Immature natural killer cell (primary cell): ENCODE data around the gene AP5B1. TPM values are rescaled to one million over a fixed set of nuclear protein-coding genes. Genes with fewer than 3 reads are reported as not detected.
"Not testable (repeated sequence)": the region's sequence is repeated elsewhere in the genome, so short reads cannot be mapped to it uniquely, and the experiment has no call there.

Experiments
- DNase-seq, 3 donors: peaks; one replicate each; pipeline ENCODE4 v3.0.0; 2022; ENCODE audit warnings: mixed read lengths in 1 of 3
- H3K27ac Mint-ChIP-seq, 6 donors: one replicate each; pipeline ENCODE4 v1.8.0; 2020; ENCODE audit warnings: mixed read lengths in 6 of 6, mild to moderate bottlenecking in 5 of 6, inconsistent platforms in 4 of 6, moderate library complexity in 3 of 6
- H3K27me3 Mint-ChIP-seq, 3 donors: one replicate each; pipeline ENCODE4 v1.8.0; 2020 to 2021; ENCODE audit warnings: low read depth in 3 of 3, mild to moderate bottlenecking in 3 of 3, mixed read lengths in 3 of 3, moderate library complexity in 3 of 3, inconsistent platforms in 1 of 3
- H3K36me3 Mint-ChIP-seq, 3 donors: one replicate each; pipeline ENCODE4 v1.8.0; 2020; ENCODE audit warnings: mixed read lengths in 3 of 3, inconsistent platforms in 2 of 3, mild to moderate bottlenecking in 2 of 3
- H3K4me1 Mint-ChIP-seq, 2 donors: one replicate each; pipeline ENCODE4 v1.8.0; 2020; ENCODE audit warnings: inconsistent platforms in 2 of 2, mild to moderate bottlenecking in 2 of 2, mixed read lengths in 2 of 2, moderate library complexity in 1 of 2
- H3K4me3 Mint-ChIP-seq, 5 donors: one replicate each; pipeline ENCODE4 v1.8.0; 2020; ENCODE audit warnings: mild to moderate bottlenecking in 5 of 5, mixed read lengths in 5 of 5, inconsistent platforms in 3 of 5, moderate library complexity in 3 of 5
- H3K9me3 Mint-ChIP-seq, 6 donors: one replicate each; pipeline ENCODE4 v1.8.0; 2020; ENCODE audit warnings: mild to moderate bottlenecking in 6 of 6, mixed read lengths in 6 of 6, inconsistent platforms in 4 of 6, moderate library complexity in 3 of 6
- polyA plus RNA-seq, 3 donors: library from polyadenylated mRNA; unstranded; fragments of 300-500 nt; fragmentation: Illumina TruSeq; gene quantifications; one replicate each; pipeline ENCODE4 v1.2.3, GENCODE V29; 2021

The AP5B1 gene
- polyA plus RNA-seq, 3 donors from 2014 or later: 7.6 to 20.8 (median 8.2) TPM

- not testable (repeated sequence) for H3K36me3 Mint-ChIP-seq, DNase-seq, H3K4me3 Mint-ChIP-seq, H3K4me1 Mint-ChIP-seq, H3K27me3 Mint-ChIP-seq, H3K27ac Mint-ChIP-seq, H3K9me3 Mint-ChIP-seq
These were observed 18.6 kb downstream of the AP5B1 start for GRCh38 chr11:65762169-65762568.

GRCh38 chr11:65745049-65745448, 35.7 kb downstream of the AP5B1 start:
- Mint-ChIP-seq H3K27me3 (peaks cover 1 to 4% (median 1%) of the 10 kb centered on the region in 3 donors), H3K4me3 (no peak overlapping the region)

DNA sequence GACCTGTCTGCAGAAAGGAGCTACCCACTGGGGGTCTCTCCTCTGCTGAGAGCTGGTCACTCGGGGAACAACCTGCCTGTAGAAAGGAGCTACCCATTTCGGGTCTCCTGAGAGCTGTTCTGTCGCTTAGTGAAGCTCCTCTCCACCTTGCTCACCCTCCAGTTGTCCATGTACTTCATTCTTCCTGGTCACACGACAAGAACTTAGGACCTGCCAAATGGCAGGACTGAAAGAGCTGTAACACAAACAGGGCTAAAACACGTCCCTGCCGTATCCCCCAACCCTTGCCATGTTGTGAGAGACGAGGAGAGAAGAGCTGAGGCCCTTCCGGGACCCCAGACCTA, 36.1 kb downstream of the AP5B1 start:
- Mint-ChIP-seq H3K4me1 (no peaks in the 10 kb centered on the region), H3K9me3 (no peaks in the 10 kb centered on the region), H3K27me3 (peaks cover 1 to 4% (median 1%) of the 10 kb centered on the region in 3 donors), H3K4me3 (no peak overlapping the region), H3K27ac (no peak overlapping the region), H3K36me3 (peaks cover 0 to 3% (median 0%) of the 10 kb centered on the region in 3 donors)
- DNase-seq: no peak

More at GRCh38 chr11:65745049-65745448, 35.7 kb downstream of the AP5B1 start:
- no peak overlapping the region for H3K27ac Mint-ChIP-seq
- H3K36me3 Mint-ChIP-seq: peaks cover 0 to 3% (median 0%) of the 10 kb centered on the region in 3 donors
- no peaks in the 10 kb centered on the region for H3K4me1 Mint-ChIP-seq
- no peaks in the 10 kb centered on the region for H3K9me3 Mint-ChIP-seq
- DNase-seq: no peak

GRCh38 chr11:65744026-65744698, 36.6 kb downstream of the AP5B1 start:
- Mint-ChIP-seq H3K36me3 (peaks cover 0 to 3% (median 0%) of the 10 kb centered on the region in 3 donors), H3K27me3 (peaks cover 0 to 2% (median 1%) of the 10 kb centered on the region in 3 donors), H3K9me3 (no peaks in the 10 kb centered on the region), H3K27ac (no peak overlapping the region), H3K4me3 (no peak overlapping the region), H3K4me1 (no peaks in the 10 kb centered on the region)
- DNase-seq: no peak

DNA sequence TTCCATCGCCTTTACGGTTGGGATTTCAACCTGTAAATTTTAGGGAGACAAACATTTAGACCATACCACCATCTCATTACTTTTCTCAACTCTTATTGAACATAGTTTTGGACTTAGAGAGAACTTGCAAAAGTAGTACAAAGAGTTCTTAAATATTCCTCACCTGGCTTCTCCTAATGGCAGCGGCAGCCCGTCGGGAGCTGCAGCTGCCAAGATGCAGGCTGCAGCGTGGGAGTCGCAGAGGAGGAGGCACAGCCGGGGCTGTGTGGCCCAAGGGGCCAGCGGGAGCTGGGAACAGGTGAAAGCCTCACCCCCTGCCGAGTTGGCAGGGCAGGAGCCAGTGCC, 37.1 kb downstream of the AP5B1 start:
- no peak for DNase-seq
- Mint-ChIP-seq H3K27me3 (peaks cover 0 to 5% (median 2%) of the 10 kb centered on the region in 3 donors), H3K4me1 (no peaks in the 10 kb centered on the region), H3K27ac (no peak overlapping the region), H3K4me3 (no peak overlapping the region), H3K9me3 (no peaks in the 10 kb centered on the region), H3K36me3 (peaks cover 0 to 3% (median 0%) of the 10 kb centered on the region in 3 donors)

DNA sequence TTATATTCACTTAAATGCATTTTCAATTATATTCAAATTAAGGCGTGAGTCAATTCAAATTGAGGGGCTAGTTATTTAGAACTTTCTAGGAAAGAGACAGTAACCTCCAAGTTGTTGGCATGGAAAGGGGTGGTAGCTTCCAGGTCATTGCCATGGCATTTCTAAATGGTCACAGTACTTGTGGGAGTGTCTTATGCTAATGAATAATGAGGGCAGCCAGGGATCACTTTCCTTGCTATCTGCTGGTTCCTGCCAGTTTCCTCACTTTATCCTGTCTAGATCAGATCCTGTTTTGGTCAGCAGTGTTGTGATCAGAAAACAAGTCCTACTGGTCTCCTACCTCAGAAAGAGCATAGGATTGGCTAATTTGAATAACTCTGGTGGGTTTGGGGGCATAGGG, 38.4 kb downstream of the AP5B1 start:
- peaks cover 0 to 8% (median 2%) of the 10 kb centered on the region in 3 donors for H3K27me3 Mint-ChIP-seq
- H3K9me3 Mint-ChIP-seq: no peaks in the 10 kb centered on the region
- no peak overlapping the region for H3K27ac Mint-ChIP-seq
- peaks cover 0 to 3% (median 0%) of the 10 kb centered on the region in 3 donors for H3K36me3 Mint-ChIP-seq
- no peak for DNase-seq
- no peaks in the 10 kb centered on the region for H3K4me1 Mint-ChIP-seq
- H3K4me3 Mint-ChIP-seq: no peak overlapping the region

DNA sequence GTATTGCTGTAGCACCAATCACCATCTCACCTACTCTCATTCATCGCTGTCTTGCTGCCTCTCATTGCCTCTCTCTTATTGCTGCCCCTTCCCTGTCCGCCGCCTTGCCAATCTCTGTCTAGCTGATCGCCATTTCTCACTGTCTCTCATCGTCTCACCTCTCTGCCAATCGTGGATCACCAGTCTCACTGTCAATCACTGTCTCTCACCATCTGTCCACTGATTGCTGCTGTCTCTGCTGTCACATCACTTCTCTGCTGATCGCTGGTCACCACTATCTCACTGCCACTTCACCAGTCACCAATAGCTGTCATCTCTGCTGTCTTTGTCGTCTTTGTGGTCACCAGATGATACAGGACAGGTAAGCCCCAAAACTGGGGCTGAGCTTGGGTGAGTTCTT, 39.6 kb downstream of the AP5B1 start:
- Mint-ChIP-seq H3K4me1 (no peaks in the 10 kb centered on the region), H3K27ac (no peak overlapping the region), H3K36me3 (peaks cover 0 to 3% (median 0%) of the 10 kb centered on the region in 3 donors), H3K27me3 (peaks cover 0 to 8% (median 7%) of the 10 kb centered on the region in 3 donors), H3K9me3 (no peaks in the 10 kb centered on the region), H3K4me3 (no peak overlapping the region)
- DNase-seq: no peak

GRCh38 chr11:65739022-65739421, 41.8 kb downstream of the AP5B1 start:
- no peak overlapping the region for H3K27ac Mint-ChIP-seq
- H3K9me3 Mint-ChIP-seq: no peaks in the 10 kb centered on the region
- H3K4me1 Mint-ChIP-seq: no peaks in the 10 kb centered on the region
- H3K27me3 Mint-ChIP-seq: peaks cover 0 to 16% (median 6%) of the 10 kb centered on the region in 3 donors
- DNase-seq: no peak
- peaks cover 0 to 3% (median 0%) of the 10 kb centered on the region in 3 donors for H3K36me3 Mint-ChIP-seq
- no peak overlapping the region for H3K4me3 Mint-ChIP-seq

- DNase-seq: no peak
- H3K27me3 Mint-ChIP-seq: peaks cover 1 to 23% (median 10%) of the 10 kb centered on the region in 3 donors
- no peaks in the 10 kb centered on the region for H3K4me1 Mint-ChIP-seq
- no peaks in the 10 kb centered on the region for H3K9me3 Mint-ChIP-seq
- H3K4me3 Mint-ChIP-seq: no peak overlapping the region
- H3K27ac Mint-ChIP-seq: no peak overlapping the region
- peaks cover 0 to 3% (median 0%) of the 10 kb centered on the region in 3 donors for H3K36me3 Mint-ChIP-seq
These were observed 44.0 kb downstream of the AP5B1 start for GRCh38 chr11:65736810-65737209.

- H3K4me1 Mint-ChIP-seq, H3K36me3 Mint-ChIP-seq, DNase-seq, H3K9me3 Mint-ChIP-seq, H3K27ac Mint-ChIP-seq, H3K4me3 Mint-ChIP-seq: not testable (repeated sequence)
- H3K27me3 Mint-ChIP-seq: peaks cover 2 to 25% (median 10%) of the 10 kb centered on the region in 3 donors
These were observed 45.7 kb downstream of the AP5B1 start for GRCh38 chr11:65735111-65735510.

DNA sequence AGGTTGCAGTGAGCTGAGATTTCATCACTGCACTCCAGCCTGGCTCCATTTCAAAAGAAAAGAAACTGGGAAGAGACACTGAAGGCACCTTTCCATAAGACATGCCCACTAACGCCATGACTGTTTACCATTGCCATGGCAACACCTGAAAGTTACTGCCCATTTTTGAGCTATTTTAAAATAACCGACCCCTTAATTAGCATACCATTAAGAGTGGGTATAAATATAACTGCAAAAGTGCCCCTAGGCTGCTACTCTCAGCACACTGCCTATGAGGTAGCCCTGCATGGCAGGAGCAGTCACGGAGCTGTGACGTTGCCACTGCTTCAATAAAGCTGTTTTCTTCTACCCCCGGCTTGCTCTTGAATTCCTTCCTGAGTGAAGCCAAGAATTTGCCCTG, 50.3 kb downstream of the AP5B1 start:
- Mint-ChIP-seq H3K9me3 (no peaks in the 10 kb centered on the region), H3K27me3 (peaks cover 2 to 17% (median 3%) of the 10 kb centered on the region in 3 donors), H3K4me1 (no peaks in the 10 kb centered on the region), H3K27ac (no peak overlapping the region), H3K4me3 (no peak overlapping the region), H3K36me3 (no peaks in the 10 kb centered on the region)
- no peak for DNase-seq

GRCh38 chr11:65727865-65728264, 52.9 kb downstream of the AP5B1 start:
- no peak for DNase-seq
- Mint-ChIP-seq H3K4me3 (no peak overlapping the region), H3K36me3 (no peaks in the 10 kb centered on the region), H3K27ac (no peak overlapping the region), H3K4me1 (no peaks in the 10 kb centered on the region), H3K27me3 (peaks cover under 1 to 8% (median 2%) of the 10 kb centered on the region in 3 donors), H3K9me3 (no peaks in the 10 kb centered on the region)

DNA sequence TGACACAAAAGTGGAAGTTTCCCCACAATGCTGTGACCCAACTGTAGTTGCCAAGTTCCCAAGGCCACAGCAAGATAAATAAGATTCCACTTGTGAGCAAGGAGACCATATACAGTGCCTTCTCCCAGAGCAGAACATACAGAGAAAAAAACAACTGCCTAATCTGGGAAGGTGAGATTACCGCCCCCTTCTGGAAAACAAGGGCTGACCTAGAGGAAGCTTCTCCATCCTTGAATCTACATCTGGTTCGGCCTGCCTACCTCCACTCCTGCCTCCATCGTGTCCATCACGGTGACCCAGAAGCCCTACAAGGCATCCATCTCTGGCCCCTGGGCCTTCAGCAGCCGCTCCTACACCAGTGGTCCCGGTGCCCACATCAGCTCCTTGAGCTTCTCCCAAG, 54.1 kb downstream of the AP5B1 start:
- Mint-ChIP-seq H3K27ac (no peak overlapping the region), H3K36me3 (no peaks in the 10 kb centered on the region), H3K9me3 (no peaks in the 10 kb centered on the region), H3K4me1 (no peaks in the 10 kb centered on the region), H3K4me3 (no peak overlapping the region), H3K27me3 (peaks cover 0 to 5% (median 0%) of the 10 kb centered on the region in 3 donors)
- DNase-seq: no peak
